ENCODE data around the gene ZNF619.

DNA sequence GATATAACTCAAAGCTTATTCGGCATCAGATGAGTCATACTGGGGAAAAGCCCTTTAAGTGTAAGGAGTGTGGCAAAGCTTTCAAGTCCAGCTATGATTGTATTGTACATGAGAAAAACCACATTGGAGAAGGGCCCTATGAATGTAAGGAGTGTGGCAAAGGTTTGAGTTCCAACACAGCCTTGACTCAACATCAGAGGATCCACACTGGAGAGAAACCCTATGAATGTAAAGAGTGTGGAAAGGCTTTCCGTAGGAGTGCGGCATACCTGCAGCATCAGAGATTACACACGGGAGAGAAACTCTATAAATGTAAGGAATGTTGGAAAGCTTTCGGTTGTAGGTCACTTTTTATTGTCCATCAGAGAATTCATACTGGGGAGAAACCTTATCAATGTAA lies 55.3 kb downstream of the ZNF619 start:
- TF ChIP-seq, protein P1, sequence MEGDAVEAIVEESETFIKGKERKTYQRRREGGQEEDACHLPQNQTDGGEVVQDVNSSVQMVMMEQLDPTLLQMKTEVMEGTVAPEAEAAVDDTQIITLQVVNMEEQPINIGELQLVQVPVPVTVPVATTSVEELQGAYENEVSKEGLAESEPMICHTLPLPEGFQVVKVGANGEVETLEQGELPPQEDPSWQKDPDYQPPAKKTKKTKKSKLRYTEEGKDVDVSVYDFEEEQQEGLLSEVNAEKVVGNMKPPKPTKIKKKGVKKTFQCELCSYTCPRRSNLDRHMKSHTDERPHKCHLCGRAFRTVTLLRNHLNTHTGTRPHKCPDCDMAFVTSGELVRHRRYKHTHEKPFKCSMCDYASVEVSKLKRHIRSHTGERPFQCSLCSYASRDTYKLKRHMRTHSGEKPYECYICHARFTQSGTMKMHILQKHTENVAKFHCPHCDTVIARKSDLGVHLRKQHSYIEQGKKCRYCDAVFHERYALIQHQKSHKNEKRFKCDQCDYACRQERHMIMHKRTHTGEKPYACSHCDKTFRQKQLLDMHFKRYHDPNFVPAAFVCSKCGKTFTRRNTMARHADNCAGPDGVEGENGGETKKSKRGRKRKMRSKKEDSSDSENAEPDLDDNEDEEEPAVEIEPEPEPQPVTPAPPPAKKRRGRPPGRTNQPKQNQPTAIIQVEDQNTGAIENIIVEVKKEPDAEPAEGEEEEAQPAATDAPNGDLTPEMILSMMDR (conservative IDR thresholded peaks at IDR 0.05) = no peak
- no peak for TF ChIP-seq EZH2 (IDR thresholded peaks at IDR 0.05; ENCODE audit: low read depth)
